H1 (cell line): Measurements from ENCODE around the gene C12orf43.

Experiments
- CTBP2 ChIP-seq: IDR thresholded peaks from 2 replicates; pipeline ENCODE4 v1.7.0; 2011; ENCODE audit warnings: borderline replicate concordance, mild to moderate bottlenecking, moderate library complexity, mixed read lengths, low read length; ENCODE audit not compliant: insufficient read depth, insufficient read length
- EP300 ChIP-seq, 2 experiments: IDR thresholded peaks; 1 replicate in 1 of 2; 2 replicates in 1 of 2; pipeline ENCODE4 v1.6.1; 2011 to 2012; ENCODE audit warnings: low read depth in 2 of 2, low read length in 2 of 2, mild to moderate bottlenecking in 2 of 2, borderline replicate concordance in 1 of 2, inconsistent platforms in 1 of 2, moderate library complexity in 1 of 2
- TBP ChIP-seq: IDR thresholded peaks from 2 replicates; pipeline ENCODE4 v1.6.1; 2011; ENCODE audit warnings: low read depth, low read length, improper control_type of control experiment
- TEAD4 ChIP-seq: IDR thresholded peaks from 2 replicates; pipeline ENCODE4 v1.6.1; 2012; ENCODE audit warnings: low read depth, low read length, inconsistent platforms, mixed read lengths
- TF ChIP-seq, protein P1 (sequence below), 3 experiments: IDR thresholded peaks; 1 replicate in 2 of 3; 2 replicates in 1 of 3; pipeline versions ENCODE4 v1.5.1 to v1.6.1; 2011; ENCODE audit warnings: low read length in 3 of 3, mild to moderate bottlenecking in 3 of 3, inconsistent platforms in 2 of 3, low read depth in 1 of 3, moderate library complexity in 1 of 3; ENCODE audit not compliant: insufficient read depth in 1 of 3; ENCODE audit errors: control extremely low read depth in 1 of 3

DNA sequence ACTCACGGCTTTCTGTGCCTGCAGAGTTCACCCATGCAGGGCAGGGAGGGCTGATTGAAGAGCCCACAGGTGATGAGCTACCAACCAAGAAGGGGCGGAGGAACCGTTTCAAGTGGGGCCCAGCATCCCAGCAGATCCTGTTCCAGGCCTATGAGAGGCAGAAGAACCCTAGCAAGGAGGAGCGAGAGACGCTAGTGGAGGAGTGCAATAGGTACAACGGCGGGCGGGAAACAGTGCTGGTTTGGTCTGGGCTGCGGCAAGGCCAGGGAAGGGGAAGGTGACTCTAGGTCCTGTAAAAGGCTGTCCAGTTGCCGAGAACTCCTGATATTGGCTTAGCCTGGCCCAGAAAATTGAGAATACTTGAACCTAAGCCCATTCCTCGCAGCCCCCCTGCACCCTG lies 22.8 kb downstream of the C12orf43 start:
- TF ChIP-seq TBP (no peak), CTBP2 (no peak), TEAD4 (no peak), EP300 (IDR thresholded peaks at IDR 0.05; ENCODE audit: borderline replicate concordance in 1 of 2, low read depth in 2 of 2, low read length in 2 of 2) (no peak)
- TF ChIP-seq, protein P1, sequence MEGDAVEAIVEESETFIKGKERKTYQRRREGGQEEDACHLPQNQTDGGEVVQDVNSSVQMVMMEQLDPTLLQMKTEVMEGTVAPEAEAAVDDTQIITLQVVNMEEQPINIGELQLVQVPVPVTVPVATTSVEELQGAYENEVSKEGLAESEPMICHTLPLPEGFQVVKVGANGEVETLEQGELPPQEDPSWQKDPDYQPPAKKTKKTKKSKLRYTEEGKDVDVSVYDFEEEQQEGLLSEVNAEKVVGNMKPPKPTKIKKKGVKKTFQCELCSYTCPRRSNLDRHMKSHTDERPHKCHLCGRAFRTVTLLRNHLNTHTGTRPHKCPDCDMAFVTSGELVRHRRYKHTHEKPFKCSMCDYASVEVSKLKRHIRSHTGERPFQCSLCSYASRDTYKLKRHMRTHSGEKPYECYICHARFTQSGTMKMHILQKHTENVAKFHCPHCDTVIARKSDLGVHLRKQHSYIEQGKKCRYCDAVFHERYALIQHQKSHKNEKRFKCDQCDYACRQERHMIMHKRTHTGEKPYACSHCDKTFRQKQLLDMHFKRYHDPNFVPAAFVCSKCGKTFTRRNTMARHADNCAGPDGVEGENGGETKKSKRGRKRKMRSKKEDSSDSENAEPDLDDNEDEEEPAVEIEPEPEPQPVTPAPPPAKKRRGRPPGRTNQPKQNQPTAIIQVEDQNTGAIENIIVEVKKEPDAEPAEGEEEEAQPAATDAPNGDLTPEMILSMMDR (IDR thresholded peaks at IDR 0.05; ENCODE audit: control extremely low read depth in 1 of 3, insufficient read depth in 1 of 3, low read depth in 1 of 3, low read length in 3 of 3), result no peak
